UCSD-AML1 (cell line): ENCODE results near the gene HRK.
A peak's percentile ranks its signal among the peaks of the same experiment; 100 is the strongest.

Experiments
- DNase-seq: peaks from one replicate; lab custom pipeline; 2025; ENCODE audit not compliant: unreplicated experiment; lab: John Stamatoyannopoulos, UW

HRK gene

GRCh38 chr12:116870306-116870705 lies 10.9 kb downstream of the HRK start:
- no peak for DNase-seq

GRCh38 chr12:116867523-116867922 lies 13.7 kb downstream of the HRK start:
- DNase-seq, result no peak

- DNase-seq, result no peak
These were observed 16.7 kb downstream of the HRK start for GRCh38 chr12:116864371-116865160.

- DNase-seq, result no peak
These were observed 17.9 kb downstream of the HRK start for GRCh38 chr12:116863275-116863767.

- no peak for DNase-seq
These were observed 19.1 kb downstream of the HRK start for GRCh38 chr12:116862167-116862566.

GRCh38 chr12:116861320-116861719 lies 19.9 kb downstream of the HRK start:
- peak; percentile 48 for DNase-seq

- no peak for DNase-seq
These were observed 21.0 kb downstream of the HRK start for GRCh38 chr12:116860263-116860662.

GRCh38 chr12:116859079-116859478 lies 22.2 kb downstream of the HRK start:
- DNase-seq, result no peak

GRCh38 chr12:116856729-116857128 lies 24.5 kb downstream of the HRK start:
- no peak for DNase-seq

GRCh38 chr12:116855744-116856470 lies 25.3 kb downstream of the HRK start:
- DNase-seq, result no peak

- no peak for DNase-seq
These were observed 27.7 kb downstream of the HRK start for GRCh38 chr12:116853507-116853906.

- DNase-seq, result no peak
These were observed 28.9 kb downstream of the HRK start for GRCh38 chr12:116852303-116852702.

GRCh38 chr12:116849216-116849615 lies 32.0 kb downstream of the HRK start:
- no peak for DNase-seq

- no peak for DNase-seq
These were observed 38.2 kb downstream of the HRK start for GRCh38 chr12:116843085-116843484.

- no peak for DNase-seq
These were observed 41.9 kb downstream of the HRK start for GRCh38 chr12:116839287-116839830.

GRCh38 chr12:116838365-116838764 lies 42.9 kb downstream of the HRK start:
- no peak for DNase-seq

GRCh38 chr12:116837097-116837496 lies 44.1 kb downstream of the HRK start:
- no peak for DNase-seq

- no peak for DNase-seq
These were observed 45.8 kb downstream of the HRK start for GRCh38 chr12:116835484-116835883.

GRCh38 chr12:116833474-116833873 lies 47.8 kb downstream of the HRK start:
- no peak for DNase-seq

GRCh38 chr12:116832353-116832752 lies 48.9 kb downstream of the HRK start:
- no peak for DNase-seq

GRCh38 chr12:116827432-116827831 lies 53.8 kb downstream of the HRK start:
- DNase-seq, result no peak

- DNase-seq, result no peak
These were observed 60.0 kb downstream of the HRK start for GRCh38 chr12:116821291-116821690.
